GM19452 (cell line): ENCODE results near the gene S1PR4.
"Not testable (repeated sequence)": the region's sequence is repeated elsewhere in the genome, so short reads cannot be mapped to it uniquely, and the experiment has no call there.

Source experiments
- ATAC-seq: cut with Tn5 transposase; IDR thresholded peaks from one replicate; pipeline ENCODE4 v1.9.1; 2021; ENCODE audit not compliant: unreplicated experiment

The S1PR4 gene

DNA sequence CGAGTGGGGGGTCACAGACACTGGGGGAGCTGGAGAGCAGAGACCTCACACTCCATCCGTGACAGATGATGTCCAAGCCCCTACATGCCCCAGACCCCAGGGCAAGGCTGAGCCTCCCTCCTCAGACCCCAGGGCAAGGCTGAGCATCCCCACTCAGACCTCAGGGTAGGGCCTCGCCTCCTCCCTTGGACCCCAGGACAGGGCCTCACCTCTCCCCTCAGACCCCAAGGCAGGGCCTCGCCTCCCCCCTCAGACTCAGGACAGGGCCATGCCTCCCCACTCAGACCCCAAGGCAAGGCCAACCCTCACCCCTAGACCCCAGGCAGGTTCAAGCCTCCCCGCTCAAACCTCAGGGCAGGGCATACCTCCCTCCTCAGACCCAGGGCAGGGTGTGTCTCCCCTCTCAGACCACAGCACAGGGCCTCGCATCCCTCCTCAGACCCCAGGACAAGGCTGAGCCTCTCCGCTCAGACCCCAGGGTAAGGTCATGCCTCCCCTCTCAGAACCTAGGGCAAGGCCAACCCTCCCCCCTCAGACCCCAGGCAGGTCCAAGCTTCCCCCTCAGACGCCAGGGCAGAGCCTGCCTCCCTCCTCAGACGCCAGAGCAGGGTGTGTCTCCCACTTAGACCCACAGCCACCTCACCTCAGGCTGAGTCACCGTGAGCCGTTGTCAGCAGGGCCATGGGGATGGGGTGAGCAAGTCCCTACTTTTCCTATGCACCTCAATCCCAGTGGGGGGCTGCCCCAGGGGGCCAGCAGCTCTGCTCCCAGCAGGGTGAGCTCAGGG lies 1.7 kb upstream of the S1PR4 start:
- ATAC-seq: no peak

DNA sequence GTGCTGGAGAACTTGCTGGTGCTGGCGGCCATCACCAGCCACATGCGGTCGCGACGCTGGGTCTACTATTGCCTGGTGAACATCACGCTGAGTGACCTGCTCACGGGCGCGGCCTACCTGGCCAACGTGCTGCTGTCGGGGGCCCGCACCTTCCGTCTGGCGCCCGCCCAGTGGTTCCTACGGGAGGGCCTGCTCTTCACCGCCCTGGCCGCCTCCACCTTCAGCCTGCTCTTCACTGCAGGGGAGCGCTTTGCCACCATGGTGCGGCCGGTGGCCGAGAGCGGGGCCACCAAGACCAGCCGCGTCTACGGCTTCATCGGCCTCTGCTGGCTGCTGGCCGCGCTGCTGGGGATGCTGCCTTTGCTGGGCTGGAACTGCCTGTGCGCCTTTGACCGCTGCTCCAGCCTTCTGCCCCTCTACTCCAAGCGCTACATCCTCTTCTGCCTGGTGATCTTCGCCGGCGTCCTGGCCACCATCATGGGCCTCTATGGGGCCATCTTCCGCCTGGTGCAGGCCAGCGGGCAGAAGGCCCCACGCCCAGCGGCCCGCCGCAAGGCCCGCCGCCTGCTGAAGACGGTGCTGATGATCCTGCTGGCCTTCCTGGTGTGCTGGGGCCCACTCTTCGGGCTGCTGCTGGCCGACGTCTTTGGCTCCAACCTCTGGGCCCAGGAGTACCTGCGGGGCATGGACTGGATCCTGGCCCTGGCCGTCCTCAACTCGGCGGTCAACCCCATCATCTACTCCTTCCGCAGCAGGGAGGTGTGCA lies 587 bp downstream of the S1PR4 start:
- no peak for ATAC-seq

DNA sequence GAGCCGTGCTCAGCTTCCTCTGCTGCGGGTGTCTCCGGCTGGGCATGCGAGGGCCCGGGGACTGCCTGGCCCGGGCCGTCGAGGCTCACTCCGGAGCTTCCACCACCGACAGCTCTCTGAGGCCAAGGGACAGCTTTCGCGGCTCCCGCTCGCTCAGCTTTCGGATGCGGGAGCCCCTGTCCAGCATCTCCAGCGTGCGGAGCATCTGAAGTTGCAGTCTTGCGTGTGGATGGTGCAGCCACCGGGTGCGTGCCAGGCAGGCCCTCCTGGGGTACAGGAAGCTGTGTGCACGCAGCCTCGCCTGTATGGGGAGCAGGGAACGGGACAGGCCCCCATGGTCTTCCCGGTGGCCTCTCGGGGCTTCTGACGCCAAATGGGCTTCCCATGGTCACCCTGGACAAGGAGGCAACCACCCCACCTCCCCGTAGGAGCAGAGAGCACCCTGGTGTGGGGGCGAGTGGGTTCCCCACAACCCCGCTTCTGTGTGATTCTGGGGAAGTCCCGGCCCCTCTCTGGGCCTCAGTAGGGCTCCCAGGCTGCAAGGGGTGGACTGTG lies 1.2 kb downstream of the S1PR4 start:
- ATAC-seq: no peak

DNA sequence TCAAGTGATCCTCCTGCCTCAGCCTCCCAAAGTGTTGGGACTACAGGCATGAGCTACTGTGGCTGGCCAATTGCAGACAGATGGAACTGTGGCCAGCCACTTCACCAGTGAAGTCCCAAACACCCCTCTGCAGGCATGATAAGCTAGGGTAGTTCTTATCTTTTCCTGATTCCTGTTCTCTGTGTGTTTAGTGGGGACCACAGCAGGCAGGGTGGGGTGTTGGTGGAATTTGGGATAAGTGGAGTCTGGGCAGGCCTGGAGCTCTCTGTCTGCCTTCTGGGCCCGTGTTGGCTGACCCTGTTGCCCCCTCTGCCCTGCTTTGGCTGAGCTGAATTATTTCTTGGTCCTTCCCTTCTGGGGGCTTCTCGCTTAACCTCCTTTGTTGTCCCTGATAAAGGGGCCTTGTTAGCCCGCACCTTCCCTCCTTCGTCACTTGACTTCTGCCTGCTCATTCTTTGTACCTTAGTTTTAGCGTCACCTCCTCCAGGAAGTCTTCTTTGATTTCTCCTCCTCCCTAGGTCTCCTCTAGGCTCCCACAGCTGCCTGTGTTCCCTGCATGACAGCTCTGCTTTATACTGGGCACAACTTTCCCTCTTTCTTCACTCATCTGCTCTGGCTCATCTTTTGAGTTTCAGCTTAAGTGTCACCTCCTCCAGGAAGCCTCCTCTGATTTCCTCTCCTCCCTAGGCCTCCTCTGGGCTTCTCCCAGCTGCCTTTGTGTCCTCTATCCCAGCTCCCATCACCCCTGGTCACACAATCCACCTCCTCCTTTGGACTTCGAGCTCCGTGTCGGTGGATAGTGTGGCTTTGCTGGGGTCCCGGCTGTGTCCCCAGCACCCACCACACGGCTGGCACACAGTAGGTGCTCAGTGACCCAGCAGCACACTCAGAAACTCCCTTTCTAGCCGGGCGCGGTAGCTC lies 5.4 kb downstream of the S1PR4 start:
- ATAC-seq: no peak

DNA sequence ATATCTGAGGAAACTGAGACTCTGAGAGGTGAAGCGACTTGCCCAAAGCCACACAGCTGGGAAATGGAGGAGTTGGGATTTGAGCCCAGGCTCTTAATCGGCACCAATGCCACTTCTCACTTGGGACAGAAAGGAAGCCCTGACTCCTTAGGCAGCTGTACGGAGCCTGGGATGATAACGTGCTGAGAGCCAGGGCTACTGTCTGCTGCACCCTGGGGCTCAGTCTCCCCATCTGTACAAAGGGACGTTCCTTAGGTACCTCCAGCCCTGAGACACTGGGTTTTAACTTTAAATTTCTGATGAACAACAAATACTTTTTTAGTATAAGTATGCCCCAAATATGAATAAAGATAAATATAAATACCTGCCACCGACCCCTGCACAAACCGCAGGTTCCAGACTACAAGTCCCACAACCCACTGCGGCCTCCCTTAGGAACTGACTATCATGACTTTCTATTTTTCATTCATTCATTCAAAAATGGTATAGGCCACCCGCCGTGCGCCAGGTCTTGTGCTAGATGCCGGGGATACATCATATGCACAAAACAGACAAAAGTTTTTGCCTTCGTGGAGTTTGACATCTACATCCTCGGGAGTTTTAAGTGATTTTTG lies 6.4 kb downstream of the S1PR4 start:
- peak; percentile 24 for ATAC-seq

DNA sequence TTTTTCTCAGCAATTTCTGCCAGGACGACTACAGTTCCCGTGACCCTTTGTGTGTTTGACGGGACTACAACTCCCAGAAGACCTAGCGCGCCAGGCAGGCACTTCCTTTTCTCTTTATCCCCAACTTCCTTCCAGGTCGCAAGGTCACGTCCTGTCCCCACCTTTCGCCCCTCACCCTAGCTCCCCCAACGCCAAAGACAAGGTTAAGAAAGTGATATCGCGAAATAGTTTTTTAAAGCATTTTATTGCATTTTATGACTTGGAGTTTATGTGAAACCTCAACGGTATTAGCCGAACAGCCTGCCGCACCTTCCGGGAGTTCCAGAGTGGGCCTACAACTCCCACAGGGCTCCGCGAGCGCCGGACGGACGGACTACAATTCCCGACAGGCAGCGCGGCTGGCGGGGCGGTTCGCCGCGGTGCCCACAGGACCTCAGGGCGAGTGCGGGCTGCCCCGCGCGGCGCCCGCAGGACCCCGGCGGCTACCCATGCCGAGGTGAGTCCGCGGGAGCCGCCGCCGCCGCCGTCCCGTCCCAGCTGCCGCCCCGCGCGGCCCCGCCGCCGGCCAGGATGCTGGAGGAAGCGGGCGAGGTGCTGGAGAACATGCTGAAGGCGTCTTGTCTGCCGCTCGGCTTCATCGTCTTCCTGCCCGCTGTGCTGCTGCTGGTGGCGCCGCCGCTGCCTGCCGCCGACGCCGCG lies 7.0 kb downstream of the S1PR4 start, which contains the start of gene NCLN:
TSS of gene NCLN (plus strand) at position 470 of the 699 bp plus-strand sequence. CDS start at position 571, 101 bp downstream.
- ATAC-seq: peak; percentile 81

- no peak for ATAC-seq
Measured at GRCh38 chr19:3186160-3186688, 7.7 kb downstream of the S1PR4 start.

- ATAC-seq: no peak
Measured at GRCh38 chr19:3186891-3187661, 8.5 kb downstream of the S1PR4 start.

- ATAC-seq: no peak
Measured at GRCh38 chr19:3187662-3188511, 9.3 kb downstream of the S1PR4 start.

DNA sequence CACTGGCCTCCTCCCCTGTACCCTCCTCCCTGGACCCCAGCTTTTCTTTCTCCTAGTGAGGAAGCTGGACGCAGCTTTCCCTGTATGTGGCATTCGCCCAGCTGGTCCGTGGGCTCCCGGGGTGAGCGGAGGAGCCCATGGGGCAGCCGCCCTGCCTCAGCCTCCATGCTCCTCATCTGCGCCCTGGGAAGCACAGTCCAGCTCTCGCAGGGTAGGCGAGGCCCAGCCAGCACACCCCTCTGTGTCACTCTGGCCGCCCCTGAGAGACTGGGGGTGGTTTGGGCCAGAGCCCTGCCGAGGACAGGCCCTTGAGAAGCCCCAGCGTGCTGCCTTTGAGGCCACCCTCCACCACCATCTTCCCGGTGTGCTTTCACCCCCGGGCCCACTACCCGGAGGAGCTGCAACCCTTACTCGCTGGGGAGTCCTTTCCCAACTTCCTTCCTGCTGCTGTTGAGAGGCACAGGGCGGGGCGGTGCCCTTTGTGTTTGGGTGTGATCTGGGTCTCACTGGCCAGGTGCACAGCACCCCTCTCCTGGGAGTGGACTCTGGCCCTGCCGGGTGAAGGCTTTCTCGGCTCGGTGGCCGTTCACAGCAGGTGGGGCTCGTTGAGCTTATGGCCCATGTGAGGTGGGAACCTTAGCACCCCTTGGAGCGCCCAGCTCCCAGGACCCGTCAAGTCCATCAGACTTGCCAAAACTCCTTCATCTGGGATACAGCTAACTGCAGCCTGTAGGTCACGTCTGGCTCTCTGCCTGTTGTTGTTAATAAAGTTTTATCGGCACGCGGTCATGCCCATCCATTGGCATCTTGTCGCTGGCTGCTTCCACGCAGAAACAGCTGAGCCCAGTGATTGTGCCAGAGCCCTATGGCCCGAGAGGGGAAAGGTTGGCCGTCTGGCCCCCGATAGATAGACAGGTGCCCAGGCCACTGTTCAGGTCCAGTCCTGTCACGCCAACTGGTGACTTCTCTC lies 10.3 kb downstream of the S1PR4 start:
- no peak for ATAC-seq

DNA sequence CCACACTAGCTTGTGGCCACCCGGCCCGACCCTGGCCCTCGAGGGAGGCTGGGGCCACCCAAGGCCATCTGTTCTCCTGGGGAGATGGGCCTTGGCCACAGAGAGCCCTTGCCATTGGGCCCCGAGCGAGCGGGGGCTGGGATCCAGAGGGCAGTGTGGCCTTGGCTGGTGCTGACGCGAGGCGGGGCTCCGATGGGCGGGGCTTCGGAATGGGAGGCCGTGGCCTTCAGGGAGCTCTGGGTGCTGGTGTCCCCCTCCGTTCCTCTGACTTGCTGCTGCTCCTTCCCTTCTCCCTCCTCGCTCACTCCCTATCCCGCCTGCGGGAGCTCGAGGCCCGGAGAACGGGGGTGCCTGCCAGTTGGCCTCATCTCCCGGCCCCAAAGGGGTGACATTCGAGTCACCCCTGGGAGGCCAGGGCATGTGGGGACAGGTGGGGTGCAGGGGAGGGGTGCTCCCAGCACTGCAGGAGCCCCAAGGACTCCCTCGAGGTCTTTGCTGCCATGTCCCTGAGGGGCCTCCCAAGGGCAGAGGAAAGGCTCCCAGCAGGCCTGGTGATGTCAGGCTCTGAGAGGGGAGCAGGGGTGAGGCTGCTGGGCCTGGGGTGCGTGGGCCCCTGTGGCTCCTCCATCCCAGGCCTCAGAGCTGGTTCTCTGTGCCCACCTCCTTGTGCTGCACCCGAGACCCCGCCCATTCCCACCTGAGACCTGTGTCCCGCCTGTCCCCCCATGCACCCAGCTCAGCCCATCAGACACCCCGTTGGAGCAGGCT lies 11.3 kb downstream of the S1PR4 start:
- ATAC-seq: no peak

DNA sequence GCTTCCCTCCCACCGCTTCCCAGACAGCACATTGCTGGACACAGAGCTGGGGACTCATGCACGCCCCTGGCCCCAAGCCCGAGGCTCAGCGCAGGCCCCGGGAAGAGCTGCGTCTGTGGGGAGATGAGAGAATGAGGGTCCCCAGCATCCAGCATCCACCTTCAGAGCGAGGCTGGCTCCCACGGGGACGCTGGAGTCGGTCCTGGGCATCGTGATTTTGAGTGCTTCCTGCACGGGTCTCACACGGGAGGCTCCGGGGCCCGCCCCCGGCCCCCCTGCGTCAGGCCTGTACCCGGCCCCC lies 11.9 kb downstream of the S1PR4 start:
- ATAC-seq: no peak

GRCh38 chr19:3190921-3191805 lies 12.6 kb downstream of the S1PR4 start:
- no peak for ATAC-seq

GRCh38 chr19:3191806-3192104 lies 13.2 kb downstream of the S1PR4 start:
- ATAC-seq: not testable (repeated sequence)

DNA sequence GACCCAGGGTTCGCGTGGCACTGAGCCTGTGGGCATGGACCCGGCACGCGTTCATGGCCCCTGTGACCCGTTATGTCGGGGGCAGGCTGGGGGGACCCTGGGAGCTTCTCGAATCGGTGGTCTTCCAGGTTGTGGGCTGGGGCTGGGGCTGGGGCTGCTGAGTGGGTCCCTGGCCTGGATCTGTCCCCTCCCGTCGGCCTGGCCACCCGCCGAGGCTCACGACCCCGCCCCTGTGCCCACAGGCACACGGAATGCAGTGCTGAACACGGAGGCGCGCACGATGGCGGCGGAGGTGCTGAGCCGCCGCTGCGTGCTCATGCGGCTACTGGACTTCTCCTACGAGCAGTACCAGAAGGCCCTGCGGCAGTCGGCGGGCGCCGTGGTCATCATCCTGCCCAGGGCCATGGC lies 13.7 kb downstream of the S1PR4 start:
- ATAC-seq: no peak
